GM21390 (cell line): ENCODE data around the gene PRKG2.

Experiments used
- ATAC-seq: cut with Tn5 transposase; IDR thresholded peaks from one replicate; pipeline ENCODE4 v1.9.1; 2021; ENCODE audit not compliant: unreplicated experiment

The PRKG2 gene

GRCh38 chr4:81040012-81040659, 174.9 kb downstream of the PRKG2 start:
- ATAC-seq, result peak; percentile 55

DNA sequence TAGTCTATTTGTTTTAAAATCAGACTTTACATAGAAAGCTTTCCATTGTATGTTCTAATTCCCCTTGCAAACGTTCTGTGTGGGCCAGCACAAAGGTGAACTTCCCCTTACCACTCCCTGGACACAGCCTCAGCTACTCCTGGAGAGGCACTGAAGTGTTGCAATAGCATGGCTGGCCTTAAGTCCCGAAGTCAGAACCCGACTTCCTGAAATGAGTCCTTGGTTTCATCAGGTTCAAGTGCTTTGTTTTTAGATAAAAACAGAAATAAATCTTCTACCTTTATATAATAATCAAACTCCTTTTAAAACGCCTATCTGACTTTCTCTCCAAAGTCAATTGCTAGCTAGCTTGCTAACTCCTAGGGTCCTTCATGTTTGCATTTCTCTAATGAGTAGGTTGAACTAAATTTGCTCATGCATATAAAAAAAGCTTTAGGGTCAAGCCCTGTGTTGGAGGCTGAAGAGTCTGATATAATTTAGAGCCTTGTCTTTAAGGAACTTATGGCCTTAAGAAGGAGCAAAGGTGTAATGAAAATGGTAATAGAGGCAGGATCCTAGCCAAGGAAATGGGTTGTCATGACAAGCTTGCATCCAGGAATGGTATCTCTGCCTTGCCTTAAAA, 175.6 kb downstream of the PRKG2 start:
- ATAC-seq, result no peak

DNA sequence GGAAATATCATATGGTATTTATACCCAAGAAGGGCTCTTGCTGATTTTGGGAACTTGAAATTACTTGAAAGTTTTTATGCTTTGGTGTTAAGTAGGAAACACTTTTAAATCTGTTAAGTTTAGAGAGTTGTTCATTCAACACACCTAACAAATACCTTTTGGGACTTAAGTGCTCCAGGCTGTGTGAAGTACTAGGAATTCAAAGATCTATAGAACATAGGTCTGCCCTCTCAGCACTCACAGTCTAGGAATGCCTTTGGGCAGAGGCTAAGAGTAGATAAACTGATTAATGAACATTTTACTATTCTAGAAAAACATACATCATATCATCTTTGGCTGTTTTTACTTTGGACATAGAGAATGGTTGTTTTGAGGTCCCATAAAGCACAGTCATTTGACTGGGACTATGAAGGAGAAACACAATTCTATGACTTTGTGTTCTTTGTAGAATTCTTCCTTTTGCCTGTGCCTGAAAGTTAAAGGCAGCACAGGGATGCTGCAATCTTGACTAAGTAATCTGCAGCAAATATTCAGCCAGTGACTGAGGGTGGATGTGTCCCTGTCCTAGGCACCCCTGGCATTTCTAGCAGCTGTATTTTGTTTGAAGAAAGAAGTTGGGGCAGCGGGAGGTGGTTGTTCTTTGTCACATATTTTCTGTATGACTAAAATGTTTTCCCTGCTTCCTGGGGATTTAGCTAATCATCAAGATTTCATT, 176.2 kb downstream of the PRKG2 start:
- no peak for ATAC-seq
